GM23338 (cell line): ENCODE results near the gene TBCD.

ENCODE experiments used
- CREB1 ChIP-seq: fragments of 250-450 bp; sonication (Bioruptor Pico); IDR thresholded peaks from 2 replicates; pipeline ENCODE4 v1.5.0; 2020; ENCODE audit warnings: low read depth, mild to moderate bottlenecking, moderate library complexity
- CTCF ChIP-seq, 2 experiments: fragments of 200-600 bp in 1 of 2; sonication (generic) in 1 of 2; conservative IDR thresholded peaks; 2 replicates each; pipeline versions ENCODE4 v1.5.1 to v1.6.1; 2016 to 2017; ENCODE audit warnings: antibody characterized with exemption in 2 of 2, low read depth in 2 of 2, mild to moderate bottlenecking in 2 of 2, moderate library complexity in 1 of 2
- ETS1 ChIP-seq: IDR thresholded peaks from 2 replicates; pipeline ENCODE4 v1.6.1; 2016; ENCODE audit warnings: antibody characterized with exemption
- EZH2 ChIP-seq: fragments of 200-600 bp; sonication (generic); IDR thresholded peaks from one replicate; pipeline ENCODE4 v1.8.0; 2017; ENCODE audit warnings: antibody characterized with exemption, mild to moderate bottlenecking, low read depth; ENCODE audit not compliant: unreplicated experiment
- EZH2phosphoT487 ChIP-seq: fragments of 200-600 bp; sonication (generic); IDR thresholded peaks from one replicate; pipeline ENCODE4 v1.8.1; 2018; ENCODE audit warnings: antibody characterized with exemption; ENCODE audit not compliant: unreplicated experiment
- JUNB ChIP-seq: IDR thresholded peaks from one replicate; pipeline ENCODE4 v1.6.1; 2016; ENCODE audit warnings: antibody characterized with exemption; ENCODE audit not compliant: unreplicated experiment
- NANOG ChIP-seq: IDR thresholded peaks from 2 replicates; pipeline ENCODE4 v1.6.1; 2016; ENCODE audit warnings: antibody characterized with exemption, borderline replicate concordance
- POLR2AphosphoS5 ChIP-seq: IDR thresholded peaks from 2 replicates; pipeline ENCODE4 v1.6.1; 2016; ENCODE audit warnings: antibody characterized with exemption, low read depth
- REST ChIP-seq: IDR thresholded peaks from one replicate; pipeline ENCODE4 v1.6.1; 2018; ENCODE audit warnings: antibody characterized with exemption; ENCODE audit not compliant: unreplicated experiment
- STAT1 ChIP-seq: IDR thresholded peaks from one replicate; pipeline ENCODE4 v1.6.1; 2016; ENCODE audit warnings: antibody characterized with exemption; ENCODE audit not compliant: unreplicated experiment
- ZNF114 ChIP-seq: fragments of 250-450 bp; sonication (Bioruptor Pico); IDR thresholded peaks from 2 replicates; pipeline ENCODE4 v1.5.0; 2020; ENCODE audit warnings: mild to moderate bottlenecking, moderate library complexity
- ZNF462 ChIP-seq: fragments of 250-450 bp; sonication (Bioruptor Pico); IDR thresholded peaks from 2 replicates; pipeline ENCODE4 v1.5.0; 2020; ENCODE audit warnings: mild to moderate bottlenecking, moderate library complexity

- no peak for TF ChIP-seq CTCF (conservative IDR thresholded peaks at IDR 0.05; ENCODE audit: low read depth in 2 of 2)
- no peak for TF ChIP-seq POLR2AphosphoS5
- TF ChIP-seq EZH2phosphoT487, result no peak
- TF ChIP-seq ETS1, result no peak
- TF ChIP-seq CREB1 (CRISPR knock-in tag), result no peak
- no peak for TF ChIP-seq STAT1
- TF ChIP-seq REST, result no peak
- no peak for TF ChIP-seq EZH2
- no peak for TF ChIP-seq JUNB
- TF ChIP-seq NANOG, result no peak
- TF ChIP-seq ZNF114 (CRISPR knock-in tag), result no peak
- no peak for TF ChIP-seq ZNF462 (CRISPR knock-in tag)
Measured at GRCh38 chr17:82870091-82870491, 118.2 kb downstream of the TBCD start.
